ENCODE results near the gene DLG2. TPM values are rescaled to one million over a fixed set of nuclear protein-coding genes. Genes with fewer than 3 reads are reported as not detected.

The DLG2 gene
- total RNA-seq, 1 donor from 2014 or later: 1.8 TPM

- Histone ChIP-seq H3K79me2 (ENCODE audit: insufficient read depth, low read length) (no peaks in the 10 kb centered on the region), H3K4me1 (ENCODE audit: insufficient read depth, low read length) (peaks cover 14% of the 10 kb centered on the region), H3K36me3 (ENCODE audit: insufficient read depth, low read length) (no peaks in the 10 kb centered on the region), H3K9ac (ENCODE audit: low read length) (peak overlapping the region; percentile 44), H3K4me2 (ENCODE audit: low read length) (peak overlapping the region; percentile 77), H4K20me1 (ENCODE audit: insufficient read depth, low read length) (no peaks in the 10 kb centered on the region), H3K4me3 (ENCODE audit: insufficient read depth, low read depth, low read length) (peak overlapping the region; percentile 4), H2AFZ (ENCODE audit: low read depth, low read length) (no peak overlapping the region), H3K27me3 (ENCODE audit: insufficient read depth, low read length) (no peaks in the 10 kb centered on the region), H3K9me3 (ENCODE audit: insufficient read depth, low read depth, low read length) (no peaks in the 10 kb centered on the region), H3K27ac (ENCODE audit: low read depth, low read length) (no peak overlapping the region)
- Mint-ChIP-seq H3K27me3 (ENCODE audit: low read depth, unreplicated experiment) (no peaks in the 10 kb centered on the region), H3K9me3 (ENCODE audit: unreplicated experiment) (no peaks in the 10 kb centered on the region), H3K27ac (ENCODE audit: unreplicated experiment) (peak overlapping the region; percentile 13), H3K4me3 (ENCODE audit: unreplicated experiment) (no peak overlapping the region), H3K36me3 (ENCODE audit: low read depth, unreplicated experiment) (no peaks in the 10 kb centered on the region), H3K4me1 (ENCODE audit: low read depth, unreplicated experiment) (peaks cover 26% of the 10 kb centered on the region)
- DNase-seq (ENCODE audit: low read depth) (peak; percentile 60), FAIRE-seq (peak; percentile 76)
- TF ChIP-seq, protein P1, sequence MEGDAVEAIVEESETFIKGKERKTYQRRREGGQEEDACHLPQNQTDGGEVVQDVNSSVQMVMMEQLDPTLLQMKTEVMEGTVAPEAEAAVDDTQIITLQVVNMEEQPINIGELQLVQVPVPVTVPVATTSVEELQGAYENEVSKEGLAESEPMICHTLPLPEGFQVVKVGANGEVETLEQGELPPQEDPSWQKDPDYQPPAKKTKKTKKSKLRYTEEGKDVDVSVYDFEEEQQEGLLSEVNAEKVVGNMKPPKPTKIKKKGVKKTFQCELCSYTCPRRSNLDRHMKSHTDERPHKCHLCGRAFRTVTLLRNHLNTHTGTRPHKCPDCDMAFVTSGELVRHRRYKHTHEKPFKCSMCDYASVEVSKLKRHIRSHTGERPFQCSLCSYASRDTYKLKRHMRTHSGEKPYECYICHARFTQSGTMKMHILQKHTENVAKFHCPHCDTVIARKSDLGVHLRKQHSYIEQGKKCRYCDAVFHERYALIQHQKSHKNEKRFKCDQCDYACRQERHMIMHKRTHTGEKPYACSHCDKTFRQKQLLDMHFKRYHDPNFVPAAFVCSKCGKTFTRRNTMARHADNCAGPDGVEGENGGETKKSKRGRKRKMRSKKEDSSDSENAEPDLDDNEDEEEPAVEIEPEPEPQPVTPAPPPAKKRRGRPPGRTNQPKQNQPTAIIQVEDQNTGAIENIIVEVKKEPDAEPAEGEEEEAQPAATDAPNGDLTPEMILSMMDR (IDR thresholded peaks at IDR 0.05; ENCODE audit: insufficient read depth, low read depth, low read length): no peak
- TF ChIP-seq EZH2 (IDR thresholded peaks at IDR 0.05; ENCODE audit: insufficient read depth, low read length): no peak
Observed at GRCh38 chr11:83827520-83827919, 1799.6 kb downstream of the DLG2 start.

DNA sequence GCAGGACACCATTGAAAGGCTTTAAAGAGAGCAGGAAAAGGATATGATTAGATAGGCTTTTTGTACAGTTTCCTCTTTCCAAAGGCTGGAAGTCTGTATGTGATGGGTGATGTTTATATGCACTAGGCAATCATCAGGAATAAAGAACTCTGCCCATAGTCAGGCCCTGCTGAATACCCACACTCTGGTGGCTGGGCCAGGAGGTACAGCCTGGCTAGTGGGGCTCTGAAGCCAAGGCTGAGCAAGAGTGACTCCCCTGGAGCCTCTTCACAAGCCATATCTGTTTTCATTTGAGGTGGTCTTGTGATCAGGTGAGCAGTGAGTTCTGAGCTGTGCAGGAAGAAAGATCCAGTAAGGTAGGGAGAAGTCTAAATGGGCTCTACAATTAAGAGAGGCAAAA, 1801.1 kb downstream of the DLG2 start:
- H3K27ac Mint-ChIP-seq (ENCODE audit: unreplicated experiment): no peak overlapping the region
- no peak overlapping the region for H3K4me2 ChIP-seq (ENCODE audit: low read length)
- H3K36me3 Mint-ChIP-seq (ENCODE audit: low read depth, unreplicated experiment): no peaks in the 10 kb centered on the region
- H3K27ac ChIP-seq (ENCODE audit: low read depth, low read length): no peak overlapping the region
- no peak overlapping the region for H2AFZ ChIP-seq (ENCODE audit: low read depth, low read length)
- FAIRE-seq: no peak
- no peak overlapping the region for H3K4me3 Mint-ChIP-seq (ENCODE audit: unreplicated experiment)
- no peaks in the 10 kb centered on the region for H3K79me2 ChIP-seq (ENCODE audit: insufficient read depth, low read length)
- H3K4me3 ChIP-seq (ENCODE audit: insufficient read depth, low read depth, low read length): no peak overlapping the region
- H3K9me3 Mint-ChIP-seq (ENCODE audit: unreplicated experiment): no peaks in the 10 kb centered on the region
- no peaks in the 10 kb centered on the region for H3K27me3 Mint-ChIP-seq (ENCODE audit: low read depth, unreplicated experiment)
- H3K9me3 ChIP-seq (ENCODE audit: insufficient read depth, low read depth, low read length): no peaks in the 10 kb centered on the region
- DNase-seq (ENCODE audit: low read depth): no peak
- H3K9ac ChIP-seq (ENCODE audit: low read length): no peak overlapping the region
- peaks cover 14% of the 10 kb centered on the region for H3K4me1 ChIP-seq (ENCODE audit: insufficient read depth, low read length)
- peaks cover 26% of the 10 kb centered on the region for H3K4me1 Mint-ChIP-seq (ENCODE audit: low read depth, unreplicated experiment)
- H4K20me1 ChIP-seq (ENCODE audit: insufficient read depth, low read length): no peaks in the 10 kb centered on the region
- no peaks in the 10 kb centered on the region for H3K27me3 ChIP-seq (ENCODE audit: insufficient read depth, low read length)
- H3K36me3 ChIP-seq (ENCODE audit: insufficient read depth, low read length): no peaks in the 10 kb centered on the region
- TF ChIP-seq, protein P1 (IDR thresholded peaks at IDR 0.05; ENCODE audit: insufficient read depth, low read depth, low read length): no peak
- no peak for TF ChIP-seq EZH2 (IDR thresholded peaks at IDR 0.05; ENCODE audit: insufficient read depth, low read length)

GRCh38 chr11:83823461-83824025, 1803.6 kb downstream of the DLG2 start:
- H3K4me1 ChIP-seq (ENCODE audit: insufficient read depth, low read length): peaks cover 14% of the 10 kb centered on the region
- H3K9ac ChIP-seq (ENCODE audit: low read length): no peak overlapping the region
- H3K4me1 Mint-ChIP-seq (ENCODE audit: low read depth, unreplicated experiment): peaks cover 26% of the 10 kb centered on the region
- no peaks in the 10 kb centered on the region for H3K79me2 ChIP-seq (ENCODE audit: insufficient read depth, low read length)
- no peaks in the 10 kb centered on the region for H3K9me3 ChIP-seq (ENCODE audit: insufficient read depth, low read depth, low read length)
- no peak overlapping the region for H3K4me3 Mint-ChIP-seq (ENCODE audit: unreplicated experiment)
- no peaks in the 10 kb centered on the region for H3K27me3 Mint-ChIP-seq (ENCODE audit: low read depth, unreplicated experiment)
- no peaks in the 10 kb centered on the region for H3K9me3 Mint-ChIP-seq (ENCODE audit: unreplicated experiment)
- peak overlapping the region; percentile 54 for H3K27ac Mint-ChIP-seq (ENCODE audit: unreplicated experiment)
- no peaks in the 10 kb centered on the region for H3K27me3 ChIP-seq (ENCODE audit: insufficient read depth, low read length)
- H3K36me3 Mint-ChIP-seq (ENCODE audit: low read depth, unreplicated experiment): no peaks in the 10 kb centered on the region
- H3K4me2 ChIP-seq (ENCODE audit: low read length): peak overlapping the region; percentile 26
- no peak overlapping the region for H3K4me3 ChIP-seq (ENCODE audit: insufficient read depth, low read depth, low read length)
- FAIRE-seq (no peak), DNase-seq (ENCODE audit: low read depth) (no peak)
- H4K20me1 ChIP-seq (ENCODE audit: insufficient read depth, low read length): no peaks in the 10 kb centered on the region
- no peaks in the 10 kb centered on the region for H3K36me3 ChIP-seq (ENCODE audit: insufficient read depth, low read length)
- peak overlapping the region; percentile 3 for H2AFZ ChIP-seq (ENCODE audit: low read depth, low read length)
- TF ChIP-seq, protein P1 (IDR thresholded peaks at IDR 0.05; ENCODE audit: insufficient read depth, low read depth, low read length): no peak
- no peak for TF ChIP-seq EZH2 (IDR thresholded peaks at IDR 0.05; ENCODE audit: insufficient read depth, low read length)
- no peak overlapping the region for H3K27ac ChIP-seq (ENCODE audit: low read depth, low read length)
